Stimulated activated CD4-positive, alpha-beta T cell treated with anti-CD3 and anti-CD28 coated beads, TNF-alpha, amount 100 ng/mL, for 24 hours (primary cell): ENCODE measurements around the gene CPN1.

Source experiments
- DNase-seq, 3 experiments: peaks; one replicate each; pipeline ENCODE4 v3.0.0-alpha.2; 2020; ENCODE audit warnings: low read depth in 3 of 3

The CPN1 gene

GRCh38 chr10:100076750-100077149, 4.9 kb downstream of the CPN1 start:
- no peak for DNase-seq

GRCh38 chr10:100075426-100076220, 6.0 kb downstream of the CPN1 start:
- DNase-seq: no peak

- no peak for DNase-seq
These were observed 9.2 kb downstream of the CPN1 start for GRCh38 chr10:100072514-100072913.

GRCh38 chr10:100071529-100071928, 10.1 kb downstream of the CPN1 start:
- no peak for DNase-seq

GRCh38 chr10:100067466-100067865, 14.2 kb downstream of the CPN1 start:
- no peak for DNase-seq

- no peak for DNase-seq
These were observed 16.5 kb downstream of the CPN1 start for GRCh38 chr10:100065084-100065660.

- DNase-seq: no peak
These were observed 20.3 kb downstream of the CPN1 start for GRCh38 chr10:100061401-100061800.

- no peak for DNase-seq
These were observed 23.7 kb downstream of the CPN1 start for GRCh38 chr10:100057948-100058347.

GRCh38 chr10:100053686-100054460, 27.8 kb downstream of the CPN1 start:
- no peak for DNase-seq

- peak; percentile 73 to 80 (median 80) for DNase-seq
These were observed 35.6 kb downstream of the CPN1 start for GRCh38 chr10:100046021-100046486.

GRCh38 chr10:100045592-100045991, 36.1 kb downstream of the CPN1 start:
- no peak for DNase-seq

GRCh38 chr10:100043796-100044195, 37.9 kb downstream of the CPN1 start:
- DNase-seq: no peak

GRCh38 chr10:100043344-100043743, 38.3 kb downstream of the CPN1 start:
- DNase-seq: peak in 1 of 3 experiments; percentile 4

- DNase-seq: no peak
These were observed 40.2 kb downstream of the CPN1 start for GRCh38 chr10:100041306-100042002.

- DNase-seq: no peak
These were observed 43.1 kb downstream of the CPN1 start for GRCh38 chr10:100038561-100039071.

GRCh38 chr10:100037758-100038315, 43.8 kb downstream of the CPN1 start:
- DNase-seq: no peak

GRCh38 chr10:100036850-100037249, 44.8 kb downstream of the CPN1 start:
- DNase-seq: no peak

GRCh38 chr10:100033766-100034418, 47.8 kb downstream of the CPN1 start:
- no peak for DNase-seq

GRCh38 chr10:100027416-100027815, 54.3 kb downstream of the CPN1 start:
- no peak for DNase-seq

- no peak for DNase-seq
These were observed 56.1 kb downstream of the CPN1 start for GRCh38 chr10:100025576-100025975.

GRCh38 chr10:100024748-100025147, 56.9 kb downstream of the CPN1 start:
- no peak for DNase-seq
